HCT116 (cell line): ENCODE data around the gene RNF186. TPM values are rescaled to one million over a fixed set of nuclear protein-coding genes. Genes with fewer than 3 reads are reported as not detected.

Experiments used
- ATAC-seq: fragments of 200-7000 bp; cut with Tn5 transposase; 2 replicates; pipeline ENCODE4 v1.9.1; 2020; ENCODE audit warnings: mild to moderate bottlenecking, moderate library complexity
- BruUV-seq: library from RNA; stranded (reverse); fragments of 400-500 nt; replicated peaks from 2 replicates; lab custom pipeline; 2021; lab: Mats Ljungman, UMichigan
- CTCF ChIA-PET: fragments of 300-600 bp; sonication (Branson Sonifier 250); formaldehyde crosslinking; loops from one replicate; lab custom pipeline; 2021; ENCODE audit warnings: antibody characterized with exemption; lab: Charles Lee
- POLR2A ChIA-PET: fragments of 300-600, 350-600 bp; sonication (Branson Sonifier 250); formaldehyde crosslinking; loops from one replicate; lab custom pipeline; 2021; ENCODE audit warnings: antibody characterized with exemption; lab: Charles Lee
- RAD21 ChIA-PET, 2 experiments: fragments of 300-600 bp; sonication (Branson Sonifier 250); formaldehyde crosslinking; loops; one replicate each; lab custom pipeline; 2023; ENCODE audit warnings: low total read pairs in 2 of 2; ENCODE audit not compliant: uncharacterized antibody in 2 of 2, unreplicated experiment in 2 of 2, low non-redundant PET in 1 of 2; lab: Charles Lee
- DNase-seq: peaks from one replicate; pipeline ENCODE4 v3.0.0-alpha.2; 2010; ENCODE audit warnings: low read depth, low spot score
- H2AFZ ChIP-seq: fragments of 200-600 bp; shearing (Covaris generic), sonication (generic); 2 replicates; pipeline ENCODE4 v1.6.1; 2017; ENCODE audit warnings: low read depth, mixed run types, mixed read lengths, antibody characterized with exemption, low read length; ENCODE audit not compliant: poor library complexity, severe bottlenecking
- H3K27ac ChIP-seq: 2 replicates; pipeline ENCODE4 v1.5.1; 2012; ENCODE audit warnings: low read depth, low read length
- H3K27me3 ChIP-seq: fragments of 200-600 bp; sonication (generic); 2 replicates; pipeline ENCODE4 v1.6.1; 2016; ENCODE audit warnings: mixed run types, low read length, mixed read lengths; ENCODE audit not compliant: insufficient read depth
- H3K36me3 ChIP-seq, 2 experiments: fragments of 200-500 bp in 1 of 2; fragments of 200-600 bp in 1 of 2; sonication (Bioruptor generic) in 1 of 2; sonication (generic) in 1 of 2; 2 replicates each; pipeline versions ENCODE4 v1.5.1 to v1.6.1; 2014 to 2016; ENCODE audit warnings: low read length in 2 of 2, inconsistent platforms in 1 of 2, mixed read lengths in 1 of 2, mixed run types in 1 of 2; ENCODE audit not compliant: insufficient read depth in 2 of 2, control insufficient read depth in 1 of 2
- H3K4me1 ChIP-seq, 2 experiments: fragments of 200-600 bp in 1 of 2; sonication (generic) in 1 of 2; 2 replicates each; pipeline versions ENCODE4 v1.5.1 to v1.6.1; 2012 to 2017; ENCODE audit warnings: low read length in 2 of 2, inconsistent platforms in 1 of 2, mild to moderate bottlenecking in 1 of 2, mixed read lengths in 1 of 2, mixed run types in 1 of 2, moderate library complexity in 1 of 2; ENCODE audit not compliant: insufficient read depth in 2 of 2, control insufficient read depth in 1 of 2
- H3K4me2 ChIP-seq: fragments of 200-600 bp; sonication (generic); 2 replicates; pipeline ENCODE4 v1.6.1; 2017; ENCODE audit warnings: mixed run types, low read length, mixed read lengths
- H3K4me3 ChIP-seq, 2 experiments: fragments of 200-600 bp in 1 of 2; sonication (generic) in 1 of 2; replicated peaks in 1 of 2; 2 replicates each; pipeline ENCODE4 v1.5.1; 2011 to 2016; ENCODE audit warnings: low read length in 2 of 2, control low read depth in 1 of 2, low read depth in 1 of 2, mild to moderate bottlenecking in 1 of 2, mixed read lengths in 1 of 2, mixed run types in 1 of 2
- H3K79me2 ChIP-seq: fragments of 200-600 bp; sonication (generic); 2 replicates; pipeline ENCODE4 v1.6.1; 2017; ENCODE audit warnings: mild to moderate bottlenecking, mixed run types, low read length, moderate library complexity, mixed read lengths; ENCODE audit not compliant: insufficient read depth
- H3K9ac ChIP-seq: fragments of 200-600 bp; sonication (generic); 2 replicates; pipeline ENCODE4 v1.6.1; 2016; ENCODE audit warnings: low read length, mixed read lengths
- H3K9me2 ChIP-seq: fragments of 200-600 bp; sonication (generic), shearing (Covaris generic); 2 replicates; pipeline ENCODE4 v1.6.1; 2017; ENCODE audit warnings: mixed run types, mild to moderate bottlenecking, moderate library complexity; ENCODE audit not compliant: insufficient read depth
- H3K9me3 ChIP-seq, 2 experiments: fragments of 200-500 bp in 1 of 2; fragments of 200-600 bp in 1 of 2; sonication (Bioruptor generic) in 1 of 2; sonication (generic) in 1 of 2; 2 replicates each; pipeline ENCODE4 v1.6.1; 2014 to 2017; ENCODE audit warnings: low read length in 2 of 2, mixed read lengths in 2 of 2, inconsistent platforms in 1 of 2, low read depth in 1 of 2, mild to moderate bottlenecking in 1 of 2, mixed run types in 1 of 2, moderate library complexity in 1 of 2; ENCODE audit not compliant: control insufficient read depth in 1 of 2, insufficient read depth in 1 of 2
- H4K20me1 ChIP-seq: fragments of 200-600 bp; sonication (generic), shearing (Covaris generic); 2 replicates; pipeline ENCODE4 v1.6.1; 2017; ENCODE audit warnings: mixed run types, mild to moderate bottlenecking, moderate library complexity; ENCODE audit not compliant: insufficient read depth
- CBX3 ChIP-seq: IDR thresholded peaks from 2 replicates; pipeline ENCODE4 v1.6.1; 2012; ENCODE audit warnings: low read depth
- EGR1 ChIP-seq: IDR thresholded peaks from 2 replicates; pipeline ENCODE4 v1.6.1; 2012; ENCODE audit warnings: low read depth
- ELF1 ChIP-seq: IDR thresholded peaks from 2 replicates; pipeline ENCODE4 v1.6.1; 2012; ENCODE audit warnings: low read depth, borderline replicate concordance
- EZH2 ChIP-seq: fragments of 200-600 bp; sonication (generic); IDR thresholded peaks from 2 replicates; pipeline ENCODE4 v1.6.1; 2017; ENCODE audit warnings: antibody characterized with exemption, mixed run types
- JUND ChIP-seq: IDR thresholded peaks from 2 replicates; pipeline ENCODE4 v1.6.1; 2012
- POLR2A ChIP-seq: IDR thresholded peaks from 2 replicates; pipeline ENCODE4 v1.7.0; 2011; ENCODE audit warnings: borderline replicate concordance; ENCODE audit not compliant: insufficient read depth, insufficient read length; ENCODE audit errors: extremely low read depth
- RAD21 ChIP-seq: IDR thresholded peaks from 2 replicates; pipeline ENCODE4 v1.6.1; 2012; ENCODE audit warnings: low read depth, mild to moderate bottlenecking
- SP1 ChIP-seq: IDR thresholded peaks from 2 replicates; pipeline ENCODE4 v1.6.1; 2012; ENCODE audit warnings: low read depth
- TCF7L2 ChIP-seq: IDR thresholded peaks from 2 replicates; pipeline ENCODE4 v1.7.0; 2011; ENCODE audit warnings: borderline replicate concordance, inconsistent platforms; ENCODE audit not compliant: insufficient read depth, insufficient read length; ENCODE audit errors: extremely low read depth
- YY1 ChIP-seq: IDR thresholded peaks from 2 replicates; pipeline ENCODE4 v1.6.1; 2011; ENCODE audit warnings: low read length, low read depth, moderate library complexity, mild to moderate bottlenecking; ENCODE audit not compliant: insufficient replicate concordance; ENCODE audit errors: extremely low read depth
- ZFX ChIP-seq: fragments of 450-650 bp; IDR thresholded peaks from 2 replicates; pipeline ENCODE4 v1.6.1; 2017
- ZNF274 ChIP-seq: fragments of 200-500 bp; sonication (Bioruptor generic); IDR thresholded peaks from 2 replicates; pipeline ENCODE4 v1.6.1; 2014; ENCODE audit warnings: mild to moderate bottlenecking, low read depth, low read length, inconsistent platforms
- intact Hi-C: fragments of 100-400 bp; cut with micrococcal nuclease; formaldehyde crosslinking; loops from 2 replicates; pipeline ENCODE4 v1.10.0; 2022
- total RNA-seq: library from RNA; stranded (reverse); gene quantifications from one replicate; pipeline ENCODE4 v1.2.1, GENCODE V29; 2021; ENCODE audit not compliant: unreplicated experiment
- TF ChIP-seq, protein P1 (sequence below): IDR thresholded peaks from 2 replicates; pipeline ENCODE4 v1.6.1; 2012; ENCODE audit warnings: low read depth
- TF ChIP-seq, protein P2 (sequence below): IDR thresholded peaks from 2 replicates; pipeline ENCODE4 v1.6.1; 2012
- TF ChIP-seq, protein P3 (sequence below): IDR thresholded peaks from 2 replicates; pipeline ENCODE4 v1.6.1; 2011; ENCODE audit warnings: mild to moderate bottlenecking, low read length, moderate library complexity; ENCODE audit not compliant: insufficient replicate concordance; ENCODE audit errors: extremely low read depth

RNF186 gene
- total RNA-seq, 1 experiment from 2014 or later, result not detected

DNA sequence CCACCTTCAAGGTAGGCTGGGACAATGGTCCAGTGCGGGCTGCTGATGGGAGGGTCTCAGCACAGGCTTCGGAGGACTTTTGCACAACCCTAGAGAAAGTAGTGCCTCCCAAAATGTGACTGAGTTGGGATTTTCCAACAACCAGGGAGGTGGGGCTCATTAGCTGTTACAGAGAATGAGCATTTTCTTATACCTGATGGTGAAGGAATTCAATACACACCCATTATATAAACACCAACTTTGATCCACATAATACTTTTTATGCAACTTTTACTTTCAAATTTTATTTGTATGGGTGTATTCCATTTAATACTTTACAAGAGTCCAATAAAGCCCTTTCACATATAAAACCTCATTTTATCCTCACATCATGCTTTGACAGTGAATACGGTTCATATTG lies 31.3 kb upstream of the RNF186 start:
- BruUV-seq, result no TSS peak
- TF ChIP-seq ZFX (no peak), POLR2A (no peak), ZNF274 (no peak), YY1 (no peak), CBX3 (no peak), RAD21 (no peak), JUND (no peak), EZH2 (no peak), SP1 (no peak), EGR1 (no peak), ELF1 (no peak), TCF7L2 (no peak)
- TF ChIP-seq, protein P1, sequence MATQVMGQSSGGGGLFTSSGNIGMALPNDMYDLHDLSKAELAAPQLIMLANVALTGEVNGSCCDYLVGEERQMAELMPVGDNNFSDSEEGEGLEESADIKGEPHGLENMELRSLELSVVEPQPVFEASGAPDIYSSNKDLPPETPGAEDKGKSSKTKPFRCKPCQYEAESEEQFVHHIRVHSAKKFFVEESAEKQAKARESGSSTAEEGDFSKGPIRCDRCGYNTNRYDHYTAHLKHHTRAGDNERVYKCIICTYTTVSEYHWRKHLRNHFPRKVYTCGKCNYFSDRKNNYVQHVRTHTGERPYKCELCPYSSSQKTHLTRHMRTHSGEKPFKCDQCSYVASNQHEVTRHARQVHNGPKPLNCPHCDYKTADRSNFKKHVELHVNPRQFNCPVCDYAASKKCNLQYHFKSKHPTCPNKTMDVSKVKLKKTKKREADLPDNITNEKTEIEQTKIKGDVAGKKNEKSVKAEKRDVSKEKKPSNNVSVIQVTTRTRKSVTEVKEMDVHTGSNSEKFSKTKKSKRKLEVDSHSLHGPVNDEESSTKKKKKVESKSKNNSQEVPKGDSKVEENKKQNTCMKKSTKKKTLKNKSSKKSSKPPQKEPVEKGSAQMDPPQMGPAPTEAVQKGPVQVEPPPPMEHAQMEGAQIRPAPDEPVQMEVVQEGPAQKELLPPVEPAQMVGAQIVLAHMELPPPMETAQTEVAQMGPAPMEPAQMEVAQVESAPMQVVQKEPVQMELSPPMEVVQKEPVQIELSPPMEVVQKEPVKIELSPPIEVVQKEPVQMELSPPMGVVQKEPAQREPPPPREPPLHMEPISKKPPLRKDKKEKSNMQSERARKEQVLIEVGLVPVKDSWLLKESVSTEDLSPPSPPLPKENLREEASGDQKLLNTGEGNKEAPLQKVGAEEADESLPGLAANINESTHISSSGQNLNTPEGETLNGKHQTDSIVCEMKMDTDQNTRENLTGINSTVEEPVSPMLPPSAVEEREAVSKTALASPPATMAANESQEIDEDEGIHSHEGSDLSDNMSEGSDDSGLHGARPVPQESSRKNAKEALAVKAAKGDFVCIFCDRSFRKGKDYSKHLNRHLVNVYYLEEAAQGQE, result no peak
- TF ChIP-seq, protein P2, sequence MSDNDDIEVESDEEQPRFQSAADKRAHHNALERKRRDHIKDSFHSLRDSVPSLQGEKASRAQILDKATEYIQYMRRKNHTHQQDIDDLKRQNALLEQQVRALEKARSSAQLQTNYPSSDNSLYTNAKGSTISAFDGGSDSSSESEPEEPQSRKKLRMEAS, result no peak
- TF ChIP-seq, protein P3, sequence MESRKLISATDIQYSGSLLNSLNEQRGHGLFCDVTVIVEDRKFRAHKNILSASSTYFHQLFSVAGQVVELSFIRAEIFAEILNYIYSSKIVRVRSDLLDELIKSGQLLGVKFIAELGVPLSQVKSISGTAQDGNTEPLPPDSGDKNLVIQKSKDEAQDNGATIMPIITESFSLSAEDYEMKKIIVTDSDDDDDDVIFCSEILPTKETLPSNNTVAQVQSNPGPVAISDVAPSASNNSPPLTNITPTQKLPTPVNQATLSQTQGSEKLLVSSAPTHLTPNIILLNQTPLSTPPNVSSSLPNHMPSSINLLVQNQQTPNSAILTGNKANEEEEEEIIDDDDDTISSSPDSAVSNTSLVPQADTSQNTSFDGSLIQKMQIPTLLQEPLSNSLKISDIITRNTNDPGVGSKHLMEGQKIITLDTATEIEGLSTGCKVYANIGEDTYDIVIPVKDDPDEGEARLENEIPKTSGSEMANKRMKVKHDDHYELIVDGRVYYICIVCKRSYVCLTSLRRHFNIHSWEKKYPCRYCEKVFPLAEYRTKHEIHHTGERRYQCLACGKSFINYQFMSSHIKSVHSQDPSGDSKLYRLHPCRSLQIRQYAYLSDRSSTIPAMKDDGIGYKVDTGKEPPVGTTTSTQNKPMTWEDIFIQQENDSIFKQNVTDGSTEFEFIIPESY, result no peak
- Histone ChIP-seq H3K79me2 (no peaks in the 10 kb centered on the region), H4K20me1 (no peaks in the 10 kb centered on the region), H3K27me3 (no peaks in the 10 kb centered on the region), H3K27ac (no peak overlapping the region), H3K9me3 (no peaks in the 10 kb centered on the region), H3K4me1 (no peaks in the 10 kb centered on the region), H3K36me3 (no peaks in the 10 kb centered on the region), H3K9ac (no peak overlapping the region), H3K9me2 (no peaks in the 10 kb centered on the region), H3K4me3 (no peak overlapping the region), H2AFZ (no peak overlapping the region), H3K4me2 (no peak overlapping the region)
- POLR2A ChIA-PET, result no interaction called here
- ATAC-seq (no peak), DNase-seq (no peak)
- CTCF ChIA-PET, result no interaction called here
- RAD21 ChIA-PET, result no interaction called here
- intact Hi-C loops, result no loop called here
